ENCODE measurements around the gene MMP23B. TPM values are rescaled to one million over a fixed set of nuclear protein-coding genes. Genes with fewer than 3 reads are reported as not detected.

MMP23B gene
- under 1 TPM in 1 of 4 donors, not detected in 3; 0.62 TPM for total RNA-seq

GRCh38 chr1:1631782-1632420, at the start of gene MMP23B:
Gene MMP23B, plus strand, starts transcription at chr1:1632173. Its CDS starts 46 bp downstream, at chr1:1632219.
- Histone ChIP-seq H3K9me3 (no peaks in the 10 kb centered on the region), H3K27me3 (peaks cover 0 to 7% (median 3%) of the 10 kb centered on the region in 3 donors), H3K27ac (peak within 1 kb of the TSS in 3 of 4 donors; percentile 34 to 39 (median 39)), H3K36me3 (peaks cover 0 to 19% of the 10 kb centered on the region in 2 donors), H3K4me3 (peak within 1 kb of the TSS; percentile 15 to 40 (median 26)), H3K4me1 (peaks cover 0 to 5% of the 10 kb centered on the region in 2 donors)
- intact Hi-C loops (cut with DNase I; ENCODE audit: low total_unique reads), result no loop called here
- DNase-seq (no peak), ATAC-seq (no peak)
- TF ChIP-seq POLR2A (IDR thresholded peaks at IDR 0.05) (no peak), CTCF (IDR thresholded peaks at IDR 0.05 in 4 of 5, conservative IDR thresholded peaks at IDR 0.05 in 1 of 5) (no peak)
- in situ Hi-C loops (cut with MboI; ENCODE audit: low sequenced_read_pairs in 4 of 4), result no loop called here

- TF ChIP-seq CTCF (IDR thresholded peaks at IDR 0.05 in 4 of 5, conservative IDR thresholded peaks at IDR 0.05 in 1 of 5), result no peak
- TF ChIP-seq POLR2A (IDR thresholded peaks at IDR 0.05), result no peak
- in situ Hi-C loops (cut with MboI; ENCODE audit: low sequenced_read_pairs in 4 of 4), result no loop called here
- no peaks in the 10 kb centered on the region for H3K36me3 ChIP-seq
- intact Hi-C loops (cut with DNase I; ENCODE audit: low total_unique reads), result no loop called here
- H3K4me3 ChIP-seq, result no peak overlapping the region
- no peak overlapping the region for H3K27ac ChIP-seq
- no peaks in the 10 kb centered on the region for H3K9me3 ChIP-seq
- DNase-seq (no peak), ATAC-seq (no peak)
- H3K4me1 ChIP-seq, result no peaks in the 10 kb centered on the region
- H3K27me3 ChIP-seq, result peaks cover 4 to 6% (median 5%) of the 10 kb centered on the region in 3 donors
These were observed 49.2 kb upstream of the MMP23B start for GRCh38 chr1:1582585-1583346.

GRCh38 chr1:1583347-1584010, 48.5 kb upstream of the MMP23B start:
- no peak overlapping the region for H3K27ac ChIP-seq
- H3K9me3 ChIP-seq, result no peaks in the 10 kb centered on the region
- H3K27me3 ChIP-seq, result peaks cover 4 to 9% (median 6%) of the 10 kb centered on the region in 3 donors
- ATAC-seq, result no peak
- TF ChIP-seq POLR2A (IDR thresholded peaks at IDR 0.05) (no peak), CTCF (IDR thresholded peaks at IDR 0.05 in 4 of 5, conservative IDR thresholded peaks at IDR 0.05 in 1 of 5) (no peak)
- no peak overlapping the region for H3K4me3 ChIP-seq
- no peak for DNase-seq
- H3K36me3 ChIP-seq, result no peaks in the 10 kb centered on the region
- in situ Hi-C loops (cut with MboI; ENCODE audit: low sequenced_read_pairs in 4 of 4) (no loop called here), intact Hi-C loops (cut with DNase I; ENCODE audit: low total_unique reads) (no loop called here)
- no peaks in the 10 kb centered on the region for H3K4me1 ChIP-seq

- Histone ChIP-seq H3K4me3 (no peak overlapping the region), H3K4me1 (no peaks in the 10 kb centered on the region), H3K36me3 (no peaks in the 10 kb centered on the region), H3K27me3 (peaks cover 0 to 12% (median 6%) of the 10 kb centered on the region in 3 donors), H3K9me3 (no peaks in the 10 kb centered on the region), H3K27ac (no peak overlapping the region)
- in situ Hi-C loops (cut with MboI; ENCODE audit: low sequenced_read_pairs in 4 of 4), result no loop called here
- ATAC-seq (no peak), DNase-seq (no peak)
- intact Hi-C loops (cut with DNase I; ENCODE audit: low total_unique reads), result no loop called here
- TF ChIP-seq POLR2A (IDR thresholded peaks at IDR 0.05) (no peak), CTCF (IDR thresholded peaks at IDR 0.05 in 4 of 5, conservative IDR thresholded peaks at IDR 0.05 in 1 of 5) (no peak)
These were observed 40.5 kb upstream of the MMP23B start for GRCh38 chr1:1591452-1591851.

All from gastrocnemius medialis (tissue), 4 donors.